T-helper 1 cell treated with Interleukin-12 subunit alpha and Interleukin-12 subunit beta and Interleukin-4 antibody, amounts not matched to agents 30 μg/mL and 1 μg/mL, for 36 hours (primary cell): Measurements from ENCODE around the gene PREX1.
"Not testable (repeated sequence)": the region's sequence is repeated elsewhere in the genome, so short reads cannot be mapped to it uniquely, and the experiment has no call there.

Experiments used
- H3K27ac Mint-ChIP-seq: one replicate; pipeline ENCODE4 v1.8.0; 2021; ENCODE audit warnings: mild to moderate bottlenecking, mixed read lengths
- H3K27me3 Mint-ChIP-seq: one replicate; pipeline ENCODE4 v1.8.0; 2021; ENCODE audit warnings: low read depth, mixed read lengths
- H3K36me3 Mint-ChIP-seq: one replicate; pipeline ENCODE4 v1.8.0; 2021; ENCODE audit warnings: low read depth, mixed read lengths
- H3K4me1 Mint-ChIP-seq: one replicate; pipeline ENCODE4 v1.8.0; 2021; ENCODE audit warnings: low read depth, mixed read lengths
- H3K4me3 Mint-ChIP-seq: one replicate; pipeline ENCODE4 v1.8.0; 2021; ENCODE audit warnings: mild to moderate bottlenecking, moderate library complexity, mixed read lengths
- H3K9me3 Mint-ChIP-seq: one replicate; pipeline ENCODE4 v1.8.0; 2021; ENCODE audit warnings: mixed read lengths

Gene PREX1

DNA sequence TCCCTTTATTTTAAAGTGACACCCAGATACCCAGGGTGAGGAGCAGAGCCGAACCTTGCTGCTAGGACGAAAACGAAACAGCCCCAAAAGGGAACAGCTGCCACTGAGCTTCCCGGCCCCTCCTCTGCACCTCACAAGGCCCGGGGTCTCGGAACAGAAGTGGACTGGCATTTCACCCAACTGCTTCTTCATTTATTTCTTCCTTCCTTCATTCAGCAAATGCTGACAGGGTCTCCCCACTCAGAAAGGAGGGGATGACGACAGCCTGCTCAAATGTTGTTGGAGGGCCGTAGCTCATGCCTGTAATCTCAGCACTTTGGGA, 220.3 kb downstream of the PREX1 start:
- no peaks in the 10 kb centered on the region for H3K36me3 Mint-ChIP-seq
- H3K27me3 Mint-ChIP-seq: peaks cover 3% of the 10 kb centered on the region
- H3K27ac Mint-ChIP-seq: no peak overlapping the region
- H3K9me3 Mint-ChIP-seq: no peaks in the 10 kb centered on the region
- peaks cover 10% of the 10 kb centered on the region for H3K4me1 Mint-ChIP-seq
- H3K4me3 Mint-ChIP-seq: no peak overlapping the region

DNA sequence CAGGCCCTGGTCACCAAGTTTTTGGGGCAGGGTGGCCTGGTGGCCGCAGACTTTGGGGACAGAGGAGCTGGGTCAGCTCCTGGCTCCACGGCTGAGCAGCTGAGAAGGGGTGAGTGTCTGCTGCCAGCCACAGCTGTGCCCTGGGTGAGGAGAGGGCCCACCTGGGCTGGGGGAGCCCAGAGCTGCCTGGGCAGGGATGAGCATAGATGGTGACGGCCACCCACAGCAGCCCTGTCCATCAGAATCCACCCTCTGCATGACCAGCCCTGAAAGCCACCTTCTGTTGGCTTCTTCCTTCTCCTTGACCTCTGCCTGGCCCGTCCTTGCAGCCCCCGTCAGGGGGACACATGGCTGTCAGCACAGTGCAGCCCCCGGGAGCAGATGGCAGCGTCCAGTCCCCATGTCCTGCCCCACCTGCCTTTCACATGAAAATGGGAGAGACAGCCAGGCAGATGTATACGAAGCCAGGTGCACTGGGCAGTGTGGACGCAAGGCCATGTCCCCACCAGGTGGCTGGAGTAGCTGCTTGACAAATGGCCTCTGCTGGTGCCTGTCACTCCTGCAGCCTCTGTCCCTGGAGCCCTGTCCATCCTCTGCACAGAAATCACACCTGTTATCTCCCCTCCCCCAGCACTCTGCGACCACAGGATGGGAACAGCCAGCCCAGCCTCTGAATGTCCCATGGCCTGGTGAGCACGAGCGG, 220.8 kb downstream of the PREX1 start:
- Mint-ChIP-seq H3K36me3 (no peaks in the 10 kb centered on the region), H3K4me1 (peaks cover 10% of the 10 kb centered on the region), H3K27me3 (peaks cover 3% of the 10 kb centered on the region), H3K4me3 (no peak overlapping the region), H3K9me3 (no peaks in the 10 kb centered on the region), H3K27ac (no peak overlapping the region)

GRCh38 chr20:48606172-48606840, 221.5 kb downstream of the PREX1 start:
- H3K27ac Mint-ChIP-seq: no peak overlapping the region
- no peaks in the 10 kb centered on the region for H3K36me3 Mint-ChIP-seq
- peaks cover 3% of the 10 kb centered on the region for H3K27me3 Mint-ChIP-seq
- H3K9me3 Mint-ChIP-seq: no peaks in the 10 kb centered on the region
- peaks cover 10% of the 10 kb centered on the region for H3K4me1 Mint-ChIP-seq
- no peak overlapping the region for H3K4me3 Mint-ChIP-seq

- Mint-ChIP-seq H3K36me3 (no peaks in the 10 kb centered on the region), H3K9me3 (no peaks in the 10 kb centered on the region), H3K27ac (no peak overlapping the region), H3K27me3 (no peaks in the 10 kb centered on the region), H3K4me1 (peaks cover 10% of the 10 kb centered on the region), H3K4me3 (no peak overlapping the region)
Observed at GRCh38 chr20:48605364-48606171, 222.2 kb downstream of the PREX1 start.

GRCh38 chr20:48604936-48605335, 222.9 kb downstream of the PREX1 start:
- no peaks in the 10 kb centered on the region for H3K9me3 Mint-ChIP-seq
- H3K27ac Mint-ChIP-seq: no peak overlapping the region

DNA sequence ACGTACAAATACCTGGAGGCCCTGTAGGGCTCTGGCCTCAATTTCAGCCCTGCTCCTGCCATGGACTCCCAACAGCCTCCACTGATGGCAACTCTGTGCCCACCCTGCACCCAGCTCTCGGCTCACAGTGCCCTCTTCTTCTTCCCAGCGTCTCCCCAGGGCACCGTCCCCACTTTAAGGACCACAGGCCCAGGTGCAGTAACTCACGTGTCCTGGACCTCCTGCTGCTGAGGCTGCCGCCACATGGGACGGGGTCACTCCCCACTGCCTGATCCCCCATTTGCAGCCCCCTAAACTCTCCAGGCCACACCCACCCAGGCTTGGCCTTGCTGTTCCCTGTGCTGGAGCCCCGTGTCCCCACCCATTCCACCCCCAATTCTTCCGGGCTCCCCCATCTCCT, 223.4 kb downstream of the PREX1 start:
- Mint-ChIP-seq H3K9me3 (no peaks in the 10 kb centered on the region), H3K27me3 (no peaks in the 10 kb centered on the region), H3K4me1 (peaks cover 3% of the 10 kb centered on the region), H3K27ac (no peak overlapping the region), H3K4me3 (no peak overlapping the region), H3K36me3 (no peaks in the 10 kb centered on the region)

More at GRCh38 chr20:48604936-48605335, 222.9 kb downstream of the PREX1 start:
- peaks cover 7% of the 10 kb centered on the region for H3K4me1 Mint-ChIP-seq
- H3K36me3 Mint-ChIP-seq: no peaks in the 10 kb centered on the region
- H3K27me3 Mint-ChIP-seq: no peaks in the 10 kb centered on the region
- H3K4me3 Mint-ChIP-seq: no peak overlapping the region

- Mint-ChIP-seq H3K27me3 (no peaks in the 10 kb centered on the region), H3K9me3 (no peaks in the 10 kb centered on the region), H3K4me1 (no peaks in the 10 kb centered on the region), H3K27ac (no peak overlapping the region), H3K36me3 (no peaks in the 10 kb centered on the region), H3K4me3 (no peak overlapping the region)
Observed at GRCh38 chr20:48603819-48604405, 223.9 kb downstream of the PREX1 start.

DNA sequence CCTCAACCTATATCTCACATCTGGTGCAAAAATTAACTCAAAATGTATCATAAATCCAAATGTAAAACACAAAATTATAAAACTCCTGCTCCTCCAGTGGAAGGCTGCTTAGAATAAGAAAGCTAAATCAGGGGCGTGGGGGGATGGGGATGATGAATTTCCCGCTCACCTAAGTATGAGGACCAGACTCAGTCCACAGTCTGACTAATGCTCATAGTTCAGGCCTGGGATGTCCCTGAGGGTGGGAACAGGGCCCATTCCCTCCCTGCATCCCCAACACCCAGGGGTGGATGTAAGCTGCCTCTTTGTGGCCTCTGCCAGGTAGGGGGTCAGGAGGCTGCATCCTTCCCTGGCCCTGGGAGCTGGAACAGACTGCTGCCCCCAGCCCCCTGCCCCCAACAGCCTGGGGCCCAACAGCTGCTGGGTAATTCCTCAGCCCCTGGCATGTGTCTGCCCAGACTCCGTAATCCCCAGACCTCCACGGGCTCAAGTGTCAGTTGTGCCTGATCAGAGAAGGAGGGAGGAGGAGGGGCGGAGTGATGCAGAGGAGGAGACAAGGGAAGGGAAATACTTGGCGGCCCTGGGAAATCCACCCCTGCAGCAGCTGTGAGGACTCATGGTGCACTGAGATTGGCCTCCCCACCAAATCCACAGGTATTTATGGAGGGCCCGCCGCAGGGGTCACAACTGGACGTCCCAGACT, 224.5 kb downstream of the PREX1 start:
- Mint-ChIP-seq H3K36me3 (no peaks in the 10 kb centered on the region), H3K27ac (no peak overlapping the region), H3K27me3 (no peaks in the 10 kb centered on the region), H3K9me3 (no peaks in the 10 kb centered on the region), H3K4me1 (no peaks in the 10 kb centered on the region), H3K4me3 (no peak overlapping the region)

DNA sequence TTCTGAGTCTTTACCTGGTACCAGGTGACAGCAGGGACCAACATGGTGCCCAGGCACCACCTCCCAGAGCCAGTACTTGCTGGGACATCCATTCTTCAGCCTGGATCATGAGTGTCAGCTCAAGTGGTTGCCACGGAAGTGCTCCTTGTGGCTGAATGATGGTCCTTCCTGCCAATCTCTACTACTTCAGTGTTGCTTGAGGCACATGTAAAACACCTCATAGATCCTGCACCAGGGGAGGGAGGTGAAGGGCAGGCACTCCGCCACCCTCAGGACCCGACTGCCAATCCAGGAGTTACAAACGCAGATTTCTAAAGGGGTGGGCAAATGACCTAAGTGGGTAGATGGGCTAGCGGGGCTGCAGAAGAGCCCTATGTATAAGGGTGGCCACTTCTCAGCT, 226.0 kb downstream of the PREX1 start:
- H3K36me3 Mint-ChIP-seq: no peaks in the 10 kb centered on the region
- H3K27ac Mint-ChIP-seq: no peak overlapping the region
- no peaks in the 10 kb centered on the region for H3K9me3 Mint-ChIP-seq
- no peak overlapping the region for H3K4me3 Mint-ChIP-seq
- H3K27me3 Mint-ChIP-seq: no peaks in the 10 kb centered on the region
- H3K4me1 Mint-ChIP-seq: no peaks in the 10 kb centered on the region

DNA sequence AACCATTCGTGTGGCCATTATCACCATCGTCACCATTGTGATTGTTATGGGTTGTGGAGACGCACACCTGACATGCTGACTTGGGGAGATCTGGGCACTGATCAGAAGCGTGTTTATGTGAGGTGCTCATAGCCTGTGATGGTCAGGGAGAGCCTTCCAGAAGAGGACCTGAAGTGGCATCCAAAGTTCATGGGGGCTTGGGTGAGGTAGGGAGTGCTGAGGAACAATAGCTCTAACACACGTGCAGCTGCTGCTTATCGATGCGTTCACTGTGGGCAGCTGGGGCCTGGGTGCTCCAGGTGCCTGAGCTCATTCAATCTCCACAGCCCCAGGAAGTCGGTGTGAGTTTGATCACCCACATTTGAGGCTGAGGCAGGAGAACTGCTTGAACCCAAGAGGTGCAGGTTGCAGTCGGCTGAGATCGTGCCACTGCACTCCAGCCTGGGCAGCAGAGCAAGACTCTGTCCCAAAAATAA, 227.3 kb downstream of the PREX1 start:
- H3K27ac Mint-ChIP-seq: no peak overlapping the region
- no peak overlapping the region for H3K4me3 Mint-ChIP-seq
- H3K4me1 Mint-ChIP-seq: no peaks in the 10 kb centered on the region
- H3K27me3 Mint-ChIP-seq: no peaks in the 10 kb centered on the region
- H3K36me3 Mint-ChIP-seq: no peaks in the 10 kb centered on the region
- H3K9me3 Mint-ChIP-seq: no peaks in the 10 kb centered on the region

DNA sequence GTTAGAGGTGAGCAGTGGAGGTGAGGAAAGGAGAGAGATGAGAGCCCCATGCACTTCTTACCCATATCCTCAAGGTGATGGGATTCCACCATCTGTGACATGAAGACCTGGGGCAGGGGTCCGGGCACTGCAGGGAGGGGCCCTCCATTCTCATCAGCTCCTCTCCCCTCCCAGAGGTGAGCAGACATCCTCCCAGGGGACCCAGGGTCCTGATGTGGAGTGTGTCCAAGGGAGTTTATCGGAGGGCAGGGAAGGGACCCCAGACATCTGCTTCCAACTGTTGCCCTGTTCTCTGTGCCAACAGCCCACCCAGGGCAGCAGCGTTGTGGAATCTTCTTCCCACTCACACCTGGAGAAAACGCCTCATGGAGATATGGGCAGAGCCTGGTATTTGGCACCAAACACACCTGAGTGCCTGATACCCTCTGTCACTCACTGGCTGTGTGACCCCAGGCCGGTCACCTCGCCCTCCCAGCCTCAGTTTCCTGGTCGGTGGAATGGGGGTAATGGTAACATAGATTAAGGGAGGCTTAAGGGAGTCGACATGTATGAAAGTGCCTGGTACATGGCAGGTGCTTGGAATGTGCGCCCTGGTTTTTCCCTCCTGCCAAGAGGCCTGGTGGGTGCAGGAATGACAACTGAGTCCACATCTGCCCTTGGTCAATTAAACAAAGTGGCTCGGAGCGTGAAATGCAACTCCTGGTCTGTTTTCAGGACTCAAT, 227.9 kb downstream of the PREX1 start:
- Mint-ChIP-seq H3K4me3 (no peak overlapping the region), H3K36me3 (no peaks in the 10 kb centered on the region), H3K4me1 (no peaks in the 10 kb centered on the region), H3K27ac (no peak overlapping the region), H3K27me3 (no peaks in the 10 kb centered on the region), H3K9me3 (no peaks in the 10 kb centered on the region)

- Mint-ChIP-seq H3K9me3 (no peaks in the 10 kb centered on the region), H3K36me3 (no peaks in the 10 kb centered on the region), H3K4me1 (no peaks in the 10 kb centered on the region), H3K27ac (no peak overlapping the region), H3K4me3 (no peak overlapping the region), H3K27me3 (no peaks in the 10 kb centered on the region)
Observed at GRCh38 chr20:48599106-48599747, 228.6 kb downstream of the PREX1 start.

DNA sequence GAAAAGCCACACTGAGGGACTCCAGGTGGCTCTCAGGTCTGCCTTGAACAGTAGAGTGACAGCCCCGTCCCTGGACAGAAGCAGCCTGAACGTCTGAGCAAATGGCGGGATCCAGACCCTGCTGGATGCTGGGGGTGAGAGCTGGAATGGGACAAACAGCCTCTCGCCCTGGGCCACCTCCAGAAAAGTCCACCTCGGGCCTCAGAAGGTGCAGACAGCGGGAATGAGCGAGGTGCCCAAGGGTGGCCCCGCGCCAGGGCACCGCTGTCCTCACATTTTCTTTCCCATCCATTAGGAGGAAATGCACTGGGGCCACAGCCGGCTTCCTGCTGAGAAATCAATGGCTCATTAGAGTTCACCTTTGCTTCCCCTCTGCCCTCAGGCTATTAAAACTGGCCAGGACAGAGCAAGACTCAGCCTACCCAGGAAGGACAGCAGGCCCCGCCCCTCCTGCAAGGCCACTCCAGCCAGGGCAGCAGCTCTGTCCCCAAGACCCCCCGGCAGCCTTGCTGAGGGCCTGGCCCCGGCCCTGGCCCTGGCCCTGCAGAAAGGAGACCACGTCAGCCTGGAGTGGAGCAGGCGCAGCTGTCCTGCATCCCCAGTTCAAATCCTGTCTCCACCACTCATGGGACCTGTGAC, 229.4 kb downstream of the PREX1 start:
- not testable (repeated sequence) for H3K27ac Mint-ChIP-seq, H3K4me1 Mint-ChIP-seq, H3K27me3 Mint-ChIP-seq, H3K4me3 Mint-ChIP-seq, H3K36me3 Mint-ChIP-seq, H3K9me3 Mint-ChIP-seq
